K562 (cell line): ENCODE data around the gene DCUN1D2. TPM values are rescaled to one million over a fixed set of nuclear protein-coding genes. Genes with fewer than 3 reads are reported as not detected.

Experiments used
- ATAC-seq: fragments of 200-7000 bp; cut with Tn5 transposase; 3 replicates; pipeline ENCODE4 v1.9.1; 2020; ENCODE audit warnings: moderate library complexity
- BruUV-seq: library from RNA; stranded (reverse); fragments of 400-500 nt; replicated peaks from 2 replicates; lab custom pipeline; 2021; lab: Mats Ljungman, UMichigan
- CTCF ChIA-PET: fragments of 300-600 bp; formaldehyde crosslinking; extraction: SDS; loops from one replicate; lab custom pipeline; 2021; ENCODE audit warnings: low intra/inter-chr PET ratio; lab: Yijun Ruan, JAX
- POLR2A ChIA-PET: fragments of 300-600, 350-650 bp; sonication (Branson Sonifier 250); formaldehyde crosslinking; extraction: SDS; loops from one replicate; lab custom pipeline; 2021; ENCODE audit warnings: antibody characterized with exemption, inconsistent platforms; lab: Yijun Ruan, JAX
- DNase-seq, 4 experiments: peaks; one replicate each; pipeline versions ENCODE4 v3.0.0 to v3.0.0-alpha.2; 2011 to 2018; ENCODE audit warnings: low spot score in 3 of 4, mixed read lengths in 3 of 4; ENCODE audit errors: extremely low read depth in 1 of 4
- FAIRE-seq: peaks from 2 replicates; lab custom pipeline; 2011; peaks lifted over from hg19 to GRCh38; lab: Jason Lieb, UNC
- H2AFZ ChIP-seq: 2 replicates; pipeline ENCODE4 v1.6.0; 2011; ENCODE audit warnings: low read depth, low read length, control low read depth, inconsistent platforms
- H3K27ac ChIP-seq: fragments of 200-600 bp; 3 replicates; pipeline ENCODE4 v1.8.0; 2011; ENCODE audit warnings: low read depth, mild to moderate bottlenecking, control low read depth, inconsistent platforms, low read length, moderate library complexity, mixed read lengths; ENCODE audit errors: extremely low read depth
- H3K27me3 ChIP-seq, 2 experiments: fragments of 300-600 bp in 1 of 2; 2 replicates in 1 of 2; 3 replicates in 1 of 2; pipeline versions ENCODE4 v1.6.0 to v1.8.0; 2011; ENCODE audit warnings: inconsistent platforms in 2 of 2, low read length in 2 of 2, mild to moderate bottlenecking in 1 of 2, mixed read lengths in 1 of 2, moderate library complexity in 1 of 2; ENCODE audit not compliant: control insufficient read depth in 2 of 2, insufficient read depth in 2 of 2
- H3K36me3 ChIP-seq: fragments of 300-600 bp; 3 replicates; pipeline ENCODE4 v1.8.0; 2011; ENCODE audit warnings: mild to moderate bottlenecking, low read length, inconsistent platforms; ENCODE audit not compliant: control insufficient read depth, insufficient read depth
- H3K4me1 ChIP-seq, 2 experiments: fragments of 200-600 bp in 1 of 2; replicated peaks in 1 of 2; 2 replicates in 1 of 2; 3 replicates in 1 of 2; pipeline versions ENCODE4 v1.5.1 to v1.8.0; 2011; ENCODE audit warnings: inconsistent platforms in 2 of 2, low read length in 2 of 2, mild to moderate bottlenecking in 1 of 2, mixed read lengths in 1 of 2, moderate library complexity in 1 of 2; ENCODE audit not compliant: control insufficient read depth in 2 of 2, insufficient read depth in 2 of 2
- H3K4me2 ChIP-seq: 2 replicates; pipeline ENCODE4 v1.6.1; 2011; ENCODE audit warnings: low read length, control low read depth, inconsistent platforms, mixed read lengths; ENCODE audit not compliant: insufficient read depth
- H3K4me3 ChIP-seq: fragments of 200-600 bp; sonication (generic), shearing (Covaris generic); 2 replicates; pipeline ENCODE4 v1.5.1; 2016; ENCODE audit warnings: control low read depth, inconsistent platforms
- H3K79me2 ChIP-seq: fragments of 200-600 bp; 3 replicates; pipeline ENCODE4 v1.8.0; 2011; ENCODE audit warnings: low read length, inconsistent platforms; ENCODE audit not compliant: control insufficient read depth, insufficient read depth
- H3K9ac ChIP-seq, 2 experiments: 2 replicates each; pipeline versions ENCODE4 v1.6.0 to v1.6.1; 2011; ENCODE audit warnings: low read depth in 2 of 2, low read length in 2 of 2, control low read depth in 1 of 2, inconsistent platforms in 1 of 2, mild to moderate bottlenecking in 1 of 2, mixed read lengths in 1 of 2; ENCODE audit not compliant: insufficient read depth in 1 of 2
- H3K9me1 ChIP-seq: one replicate; pipeline ENCODE4 v1.6.0; 2011; ENCODE audit warnings: inconsistent platforms, mild to moderate bottlenecking, low read length, moderate library complexity; ENCODE audit not compliant: control insufficient read depth, insufficient read depth
- H3K9me3 ChIP-seq: replicated peaks from 2 replicates; pipeline ENCODE4 v1.5.1; 2011; ENCODE audit warnings: low read depth, low read length, inconsistent platforms; ENCODE audit not compliant: control insufficient read depth, insufficient read depth
- H4K20me1 ChIP-seq: replicated peaks from 2 replicates; pipeline ENCODE4 v1.6.1; 2011; ENCODE audit warnings: low read length, inconsistent platforms, mixed read lengths; ENCODE audit not compliant: control insufficient read depth, insufficient read depth
- NFIC ChIP-seq: fragments of 450-650 bp; IDR thresholded peaks from 2 replicates; pipeline ENCODE4 v1.6.1; 2017; ENCODE audit warnings: mild to moderate bottlenecking, inconsistent platforms
- SNAPC5 ChIP-seq: fragments of 250-450 bp; sonication (Bioruptor Pico); IDR thresholded peaks from 2 replicates; pipeline ENCODE4 v1.8.0; 2021; ENCODE audit warnings: moderate library complexity, mild to moderate bottlenecking, inconsistent platforms
- WHSC1 ChIP-seq: IDR thresholded peaks from one replicate; pipeline ENCODE4 v1.6.1; 2012; ENCODE audit warnings: low read length, control low read depth, inconsistent platforms
- ZKSCAN1 ChIP-seq: fragments of 150-350 bp; IDR thresholded peaks from 2 replicates; pipeline ENCODE4 v1.6.1; 2016; ENCODE audit warnings: low read depth, low read length
- WGBS: fragments of 100-300 bp; shearing (Covaris generic); methylation state at CpG from one replicate; pipeline ENCODE4 v1.1.6; 2016; ENCODE audit warnings: low coverage, mixed read lengths; ENCODE audit not compliant: insufficient coverage; ENCODE audit errors: missing lambda C conversion rate; 5-methylcytosine and 5-hydroxymethylcytosine counted together
- in situ Hi-C: fragments of 300-500 bp; cut with MboI; formaldehyde crosslinking; loops from 4 replicates; pipeline ENCODE4 v1.15.0; 2018; ENCODE audit warnings: inconsistent platforms, mixed read lengths
- intact Hi-C: fragments of 100-400 bp; cut with micrococcal nuclease; formaldehyde crosslinking; loops from 2 replicates; pipeline ENCODE4 v1.14.2; 2022
- polyA plus RNA-seq, 8 experiments: library from polyadenylated mRNA; depleted of rRNA in 4 of 8; stranded (reverse) in 5 of 8; unstranded in 3 of 8; fragments of >200 nt; fragmentation: Nextera tagmentation in 2 of 8; fragmentation: Illumina TruSeq in 1 of 8; extraction: Ambion mirVana in 2 of 8; extraction: Trizol in 1 of 8; gene quantifications; 2 replicates each; pipeline versions ENCODE4 v1.2.1 to v1.2.3, GENCODE V29; 2011 to 2014; ENCODE audit warnings: inconsistent platforms in 1 of 8, missing spikeins in 1 of 8
- total RNA-seq, 7 experiments: library from RNA; depleted of rRNA in 6 of 7; stranded (reverse); fragments of >200 nt in 6 of 7; fragmentation: Illumina TruSeq in 2 of 7; extraction: Trizol in 2 of 7; gene quantifications; 2 replicates each; pipeline versions ENCODE4 v1.2.1 to v1.2.3, GENCODE V29; 2011 to 2021; ENCODE audit warnings: low replicate concordance in 1 of 7

The DCUN1D2 gene
- total and polyA plus RNA-seq, 9 of the 15 experiments (the other 6 are each of a cell fraction or from before 2014, with no cell fraction given), result 2.1 to 16.8 (median 11.1) TPM

- CTCF ChIA-PET, result no interaction called here
- 90% methylated on average over 10 of the region's 21 CpGs for WGBS
- no peak for TF ChIP-seq ZKSCAN1
- TF ChIP-seq WHSC1, result peak; percentile 45
- no peak for TF ChIP-seq NFIC
- no peak for TF ChIP-seq SNAPC5 (CRISPR knock-in tag)
These were observed 16.4 kb upstream of the DCUN1D2 start for GRCh38 chr13:113506871-113507388.

More at GRCh38 chr13:113506871-113507388, 16.4 kb upstream of the DCUN1D2 start:
- no peak for ATAC-seq
- no peak for DNase-seq
- POLR2A ChIA-PET, result interaction anchor here (1.3 kb wide), 1 partner anchor 14 kb away, joined by 6 read pairs; no protein-coding TSS in a partner anchor
- Histone ChIP-seq H3K9ac (peak overlapping the region; percentile 46 to 71; a peak in 3 of 4 replicates), H3K4me3 (no peak overlapping the region), H3K36me3 (peaks cover 58% of the 10 kb centered on the region; the same call in 2 of the 3 replicates), H3K4me2 (no peak overlapping the region), H3K4me1 (peaks cover 14 to 37% of the 10 kb centered on the region in 2 experiments; a peak in 4 of 5 replicates), H3K27ac (peak overlapping the region; percentile 82; the same call in 2 of the 3 replicates), H2AFZ (no peak overlapping the region), H3K9me3 (no peaks in the 10 kb centered on the region), H3K79me2 (peaks cover 9% of the 10 kb centered on the region), H3K27me3 (no peaks in the 10 kb centered on the region), H3K9me1 (peaks cover 3% of the 10 kb centered on the region), H4K20me1 (no peaks in the 10 kb centered on the region)
- BruUV-seq, result no TSS peak
- intact Hi-C loops (no loop called here), in situ Hi-C loops (no loop called here)
- FAIRE-seq, result no peak
